CD4-positive, alpha-beta T cell treated with Interleukin-21 for 1 hour (primary cell): ENCODE data around the gene OMP.
A peak's percentile ranks its signal among the peaks of the same experiment; 100 is the strongest.

ENCODE experiments used
- DNase-seq: peaks from one replicate; pipeline ENCODE4 v3.0.0-alpha.2; 2020

OMP gene

GRCh38 chr11:77069969-77070582, 32.6 kb upstream of the OMP start:
- no peak for DNase-seq

- DNase-seq, result no peak
Observed at GRCh38 chr11:77071077-77071476, 31.6 kb upstream of the OMP start.

- DNase-seq, result no peak
Observed at GRCh38 chr11:77071671-77072605, 30.7 kb upstream of the OMP start.

GRCh38 chr11:77072851-77073327, 29.8 kb upstream of the OMP start:
- DNase-seq, result no peak

- DNase-seq, result no peak
Observed at GRCh38 chr11:77073328-77074001, 29.2 kb upstream of the OMP start.

GRCh38 chr11:77074205-77074604, 28.4 kb upstream of the OMP start:
- no peak for DNase-seq

GRCh38 chr11:77074626-77075221, 27.9 kb upstream of the OMP start:
- DNase-seq, result no peak

GRCh38 chr11:77075425-77075905, 27.2 kb upstream of the OMP start:
- no peak for DNase-seq

- DNase-seq, result no peak
Observed at GRCh38 chr11:77079666-77080065, 23.0 kb upstream of the OMP start.

- no peak for DNase-seq
Observed at GRCh38 chr11:77080643-77081210, 21.9 kb upstream of the OMP start.

- DNase-seq, result no peak
Observed at GRCh38 chr11:77081381-77081851, 21.2 kb upstream of the OMP start.

- no peak for DNase-seq
Observed at GRCh38 chr11:77081976-77082836, 20.4 kb upstream of the OMP start.

GRCh38 chr11:77082838-77083565, 19.6 kb upstream of the OMP start:
- DNase-seq, result peak; percentile 41

GRCh38 chr11:77083566-77084245, 18.9 kb upstream of the OMP start:
- DNase-seq, result no peak

- DNase-seq, result no peak
Observed at GRCh38 chr11:77084581-77085191, 18.0 kb upstream of the OMP start.

GRCh38 chr11:77085652-77086051, 17.0 kb upstream of the OMP start:
- no peak for DNase-seq

GRCh38 chr11:77086521-77087472, 15.8 kb upstream of the OMP start:
- no peak for DNase-seq

GRCh38 chr11:77087723-77088225, 14.9 kb upstream of the OMP start:
- DNase-seq, result no peak
